ENCODE results near the gene TCEA3. TPM values are rescaled to one million over a fixed set of nuclear protein-coding genes. Genes with fewer than 3 reads are reported as not detected.

TCEA3 gene
- total RNA-seq, 1 donor from 2014 or later, result 6.8 TPM

GRCh38 chr1:23469372-23469982 is 44.9 kb upstream of the TCEA3 start:
- no peak for DNase-seq (ENCODE audit: low read depth)
- no peak overlapping the region for H3K4me3 ChIP-seq (ENCODE audit: low read depth, low read length)
- TF ChIP-seq, protein P1, sequence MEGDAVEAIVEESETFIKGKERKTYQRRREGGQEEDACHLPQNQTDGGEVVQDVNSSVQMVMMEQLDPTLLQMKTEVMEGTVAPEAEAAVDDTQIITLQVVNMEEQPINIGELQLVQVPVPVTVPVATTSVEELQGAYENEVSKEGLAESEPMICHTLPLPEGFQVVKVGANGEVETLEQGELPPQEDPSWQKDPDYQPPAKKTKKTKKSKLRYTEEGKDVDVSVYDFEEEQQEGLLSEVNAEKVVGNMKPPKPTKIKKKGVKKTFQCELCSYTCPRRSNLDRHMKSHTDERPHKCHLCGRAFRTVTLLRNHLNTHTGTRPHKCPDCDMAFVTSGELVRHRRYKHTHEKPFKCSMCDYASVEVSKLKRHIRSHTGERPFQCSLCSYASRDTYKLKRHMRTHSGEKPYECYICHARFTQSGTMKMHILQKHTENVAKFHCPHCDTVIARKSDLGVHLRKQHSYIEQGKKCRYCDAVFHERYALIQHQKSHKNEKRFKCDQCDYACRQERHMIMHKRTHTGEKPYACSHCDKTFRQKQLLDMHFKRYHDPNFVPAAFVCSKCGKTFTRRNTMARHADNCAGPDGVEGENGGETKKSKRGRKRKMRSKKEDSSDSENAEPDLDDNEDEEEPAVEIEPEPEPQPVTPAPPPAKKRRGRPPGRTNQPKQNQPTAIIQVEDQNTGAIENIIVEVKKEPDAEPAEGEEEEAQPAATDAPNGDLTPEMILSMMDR (IDR thresholded peaks at IDR 0.05; ENCODE audit: insufficient read depth, low read length, poor library complexity, severe bottlenecking), result no peak
- no peaks in the 10 kb centered on the region for H3K36me3 ChIP-seq (ENCODE audit: control insufficient read depth, insufficient read depth, low read length)
- no peaks in the 10 kb centered on the region for H3K27me3 ChIP-seq (ENCODE audit: control insufficient read depth, insufficient read depth, low read length)

DNA sequence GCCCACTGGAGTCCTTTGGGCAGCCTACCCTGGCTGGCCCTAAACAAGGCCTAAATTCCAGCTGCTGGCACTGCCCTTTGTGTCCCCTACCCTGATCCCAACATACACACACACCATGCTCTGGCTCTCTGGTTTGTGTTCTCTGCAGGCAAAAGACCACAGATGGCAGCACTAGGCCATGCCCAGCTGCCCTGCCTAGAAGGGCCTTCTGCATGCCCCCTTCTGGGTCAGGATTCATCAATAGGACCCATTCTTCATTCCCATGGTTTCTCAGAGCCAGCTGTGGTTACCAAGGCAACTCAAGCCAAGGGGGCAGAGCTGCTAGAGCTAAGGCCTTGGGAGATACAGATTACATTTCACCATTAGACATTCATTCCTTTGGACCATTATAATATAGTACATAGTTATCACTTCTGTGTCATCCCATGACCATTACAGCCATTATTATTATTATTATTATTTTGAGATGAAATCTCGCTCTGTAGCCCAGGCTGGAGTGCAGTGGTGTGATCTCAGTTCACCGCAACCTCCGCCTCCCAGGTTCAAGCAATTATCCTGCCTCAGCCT is 42.0 kb upstream of the TCEA3 start:
- H3K4me3 ChIP-seq (ENCODE audit: low read depth, low read length), result no peak overlapping the region
- TF ChIP-seq, protein P1 (IDR thresholded peaks at IDR 0.05; ENCODE audit: insufficient read depth, low read length, poor library complexity, severe bottlenecking), result no peak
- no peaks in the 10 kb centered on the region for H3K27me3 ChIP-seq (ENCODE audit: control insufficient read depth, insufficient read depth, low read length)
- no peaks in the 10 kb centered on the region for H3K36me3 ChIP-seq (ENCODE audit: control insufficient read depth, insufficient read depth, low read length)
- DNase-seq (ENCODE audit: low read depth), result no peak

DNA sequence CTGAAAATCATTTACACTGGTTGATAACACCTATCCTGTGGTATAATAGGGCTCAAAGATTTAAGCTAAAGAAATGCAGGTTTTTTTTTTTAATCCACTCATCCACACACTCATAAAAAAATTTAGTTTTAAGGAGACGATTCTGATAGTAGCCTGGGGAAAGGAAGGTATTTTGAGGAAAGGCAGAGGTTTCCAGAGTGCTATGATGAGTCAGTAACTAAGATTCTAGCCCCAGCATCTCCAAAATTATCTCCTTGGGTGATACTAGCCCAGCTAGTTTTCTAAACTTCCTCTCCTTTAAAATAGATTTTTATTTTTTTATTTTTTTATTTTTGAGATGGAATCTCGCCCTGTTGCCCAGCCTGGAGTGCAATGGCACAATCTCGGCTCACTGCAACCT is 38.7 kb upstream of the TCEA3 start:
- Histone ChIP-seq H3K27me3 (ENCODE audit: control insufficient read depth, insufficient read depth, low read length) (no peaks in the 10 kb centered on the region), H3K36me3 (ENCODE audit: control insufficient read depth, insufficient read depth, low read length) (no peaks in the 10 kb centered on the region), H3K4me3 (ENCODE audit: low read depth, low read length) (no peak overlapping the region)
- DNase-seq (ENCODE audit: low read depth), result no peak
- TF ChIP-seq, protein P1 (IDR thresholded peaks at IDR 0.05; ENCODE audit: insufficient read depth, low read length, poor library complexity, severe bottlenecking), result no peak

GRCh38 chr1:23462766-23463165 is 38.2 kb upstream of the TCEA3 start:
- no peaks in the 10 kb centered on the region for H3K27me3 ChIP-seq (ENCODE audit: control insufficient read depth, insufficient read depth, low read length)
- no peak for DNase-seq (ENCODE audit: low read depth)
- no peak overlapping the region for H3K4me3 ChIP-seq (ENCODE audit: low read depth, low read length)
- TF ChIP-seq, protein P1 (IDR thresholded peaks at IDR 0.05; ENCODE audit: insufficient read depth, low read length, poor library complexity, severe bottlenecking), result no peak
- no peaks in the 10 kb centered on the region for H3K36me3 ChIP-seq (ENCODE audit: control insufficient read depth, insufficient read depth, low read length)

DNA sequence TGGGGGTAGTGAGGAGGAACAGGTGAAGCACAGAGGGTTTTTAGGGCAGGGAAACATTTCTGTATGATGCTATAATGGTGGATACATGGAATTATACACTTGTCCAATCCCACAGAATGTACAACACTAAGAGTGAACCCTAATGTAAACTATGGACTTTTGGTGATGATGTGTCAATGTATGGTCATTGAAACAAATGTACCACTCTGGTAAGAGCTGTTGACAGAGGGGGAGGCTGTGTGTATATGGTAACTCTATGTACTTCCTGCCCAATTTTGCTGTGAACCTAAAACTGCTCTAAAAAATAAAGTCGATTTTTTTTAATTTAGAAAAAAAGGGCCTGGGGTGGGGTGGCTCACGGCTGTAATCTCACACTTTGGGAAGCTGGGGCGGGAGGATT is 36.5 kb upstream of the TCEA3 start:
- Histone ChIP-seq H3K36me3 (ENCODE audit: control insufficient read depth, insufficient read depth, low read length) (no peaks in the 10 kb centered on the region), H3K4me3 (ENCODE audit: low read depth, low read length) (no peak overlapping the region), H3K27me3 (ENCODE audit: control insufficient read depth, insufficient read depth, low read length) (no peaks in the 10 kb centered on the region)
- DNase-seq (ENCODE audit: low read depth), result no peak
- TF ChIP-seq, protein P1 (IDR thresholded peaks at IDR 0.05; ENCODE audit: insufficient read depth, low read length, poor library complexity, severe bottlenecking), result no peak

DNA sequence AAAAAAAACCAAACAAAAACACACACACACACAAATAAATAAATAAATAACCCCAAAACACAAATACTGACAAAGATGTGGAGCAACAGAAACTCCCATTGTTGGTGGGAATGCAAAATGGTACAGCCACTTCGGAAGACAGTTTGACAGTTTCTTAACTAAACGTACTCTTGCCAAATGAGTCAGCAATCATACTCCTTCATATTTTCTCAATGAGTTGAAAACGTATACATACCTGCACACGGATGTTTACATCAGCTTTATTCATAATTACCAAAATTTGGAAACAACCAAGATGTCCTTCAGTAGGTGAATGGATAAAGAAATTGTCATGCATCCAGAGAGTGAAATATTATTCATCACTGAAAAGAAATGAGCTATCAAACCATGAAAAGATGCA is 36.0 kb upstream of the TCEA3 start:
- DNase-seq (ENCODE audit: low read depth), result no peak

More for the DNA sequence above, 36.0 kb upstream of the TCEA3 start:
- Histone ChIP-seq H3K36me3 (ENCODE audit: control insufficient read depth, insufficient read depth, low read length) (no peaks in the 10 kb centered on the region), H3K27me3 (ENCODE audit: control insufficient read depth, insufficient read depth, low read length) (no peaks in the 10 kb centered on the region), H3K4me3 (ENCODE audit: low read depth, low read length) (no peak overlapping the region)
- TF ChIP-seq, protein P1 (IDR thresholded peaks at IDR 0.05; ENCODE audit: insufficient read depth, low read length, poor library complexity, severe bottlenecking), result no peak

All from kidney epithelial cell (primary cell).